ENCODE results near the gene CHRND. TPM values are rescaled to one million over a fixed set of nuclear protein-coding genes. Genes with fewer than 3 reads are reported as not detected.

Gene CHRND
- total RNA-seq, 4 donors from 2014 or later: 49.1 to 119 (median 81.1) TPM

DNA sequence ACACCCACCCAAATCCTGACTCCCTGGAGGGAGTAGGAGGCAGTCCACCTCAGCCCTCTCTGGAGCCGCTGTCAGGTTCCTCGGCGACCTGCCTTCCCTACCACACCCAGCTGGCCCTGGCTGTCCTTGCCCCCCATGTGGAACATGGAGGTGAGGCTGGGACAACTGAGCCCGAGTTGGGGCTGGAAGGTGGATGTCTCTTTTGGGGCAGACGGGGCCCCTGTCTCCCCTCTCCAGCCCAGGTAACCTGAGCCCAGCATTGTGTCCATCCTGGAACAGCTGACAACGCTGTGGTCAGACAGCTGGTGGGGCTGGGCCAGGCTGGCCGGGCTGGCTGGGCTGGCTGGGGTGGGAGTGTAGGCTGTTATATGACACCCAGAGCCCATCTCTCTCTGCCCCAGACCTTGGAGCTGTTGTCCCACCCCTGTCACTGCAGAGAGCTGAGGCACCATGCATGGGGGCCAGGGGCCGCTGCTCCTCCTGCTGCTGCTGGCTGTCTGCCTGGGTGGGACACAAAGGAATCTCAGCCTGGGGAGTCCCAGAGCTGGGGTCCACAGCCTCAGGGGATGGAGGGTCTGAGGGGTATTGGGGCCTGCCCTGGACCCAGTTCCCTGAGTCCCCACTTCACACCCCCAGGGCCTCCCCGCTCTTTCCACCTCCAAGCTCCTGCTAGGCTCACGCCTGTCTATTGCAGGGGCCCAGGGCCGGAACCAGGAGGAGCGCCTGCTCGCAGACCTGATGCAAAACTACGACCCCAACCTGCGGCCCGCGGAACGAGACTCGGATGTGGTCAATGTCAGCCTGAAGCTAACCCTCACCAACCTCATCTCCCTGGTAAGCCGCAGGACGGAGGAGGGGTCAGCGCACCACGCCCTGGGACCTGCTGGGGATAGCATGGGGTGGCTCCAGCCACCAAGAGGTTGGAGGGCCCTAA, 13.6 kb downstream of the CHRND start, which contains the start of gene CHRNG:
CHRNG (plus strand) TSS at position 395 of the 934 bp plus-strand sequence; CDS start at position 451, 56 bp downstream.
- peak within 1 kb of the TSS; percentile 37 to 88 (median 78) for H3K27ac ChIP-seq
- peaks cover 26 to 49% of the 10 kb centered on the region in 2 donors for H3K4me1 ChIP-seq
- ATAC-seq (peak; percentile 63), DNase-seq (peak; percentile 52 to 73)
- in situ Hi-C loops (cut with MboI; ENCODE audit: low sequenced_read_pairs in 4 of 4) (no loop called here), intact Hi-C loops (cut with DNase I; ENCODE audit: low total_unique reads) (no loop called here)
- H3K36me3 ChIP-seq: peaks cover 0 to 10% of the 10 kb centered on the region in 2 donors
- peak in 1 of 2 donors; percentile 57 for TF ChIP-seq POLR2A (IDR thresholded peaks at IDR 0.05)
- no peak for TF ChIP-seq CTCF (IDR thresholded peaks at IDR 0.05 in 4 of 5, conservative IDR thresholded peaks at IDR 0.05 in 1 of 5)
- peak within 1 kb of the TSS in 3 of 4 donors; percentile 40 to 44 (median 40) for H3K4me3 ChIP-seq
- no peaks in the 10 kb centered on the region for H3K9me3 ChIP-seq
- no peaks in the 10 kb centered on the region for H3K27me3 ChIP-seq

GRCh38 chr2:232540441-232541041, 14.6 kb downstream of the CHRND start:
- peak overlapping the region in 3 of 4 donors; percentile 69 to 88 (median 87) for H3K27ac ChIP-seq
- no peaks in the 10 kb centered on the region for H3K9me3 ChIP-seq
- no peak for ATAC-seq
- peak overlapping the region in 3 of 4 donors; percentile 40 to 44 (median 40) for H3K4me3 ChIP-seq
- intact Hi-C loops (cut with DNase I; ENCODE audit: low total_unique reads): no loop called here
- peaks cover 0 to under 1% of the 10 kb centered on the region in 2 donors for H3K36me3 ChIP-seq
- TF ChIP-seq POLR2A (IDR thresholded peaks at IDR 0.05): no peak
- TF ChIP-seq CTCF (IDR thresholded peaks at IDR 0.05 in 4 of 5, conservative IDR thresholded peaks at IDR 0.05 in 1 of 5): no peak
- in situ Hi-C loops (cut with MboI; ENCODE audit: low sequenced_read_pairs in 4 of 4): no loop called here
- DNase-seq: peak in 1 of 2 donors; percentile 46
- peaks cover 26 to 50% of the 10 kb centered on the region in 2 donors for H3K4me1 ChIP-seq
- no peaks in the 10 kb centered on the region for H3K27me3 ChIP-seq

DNA sequence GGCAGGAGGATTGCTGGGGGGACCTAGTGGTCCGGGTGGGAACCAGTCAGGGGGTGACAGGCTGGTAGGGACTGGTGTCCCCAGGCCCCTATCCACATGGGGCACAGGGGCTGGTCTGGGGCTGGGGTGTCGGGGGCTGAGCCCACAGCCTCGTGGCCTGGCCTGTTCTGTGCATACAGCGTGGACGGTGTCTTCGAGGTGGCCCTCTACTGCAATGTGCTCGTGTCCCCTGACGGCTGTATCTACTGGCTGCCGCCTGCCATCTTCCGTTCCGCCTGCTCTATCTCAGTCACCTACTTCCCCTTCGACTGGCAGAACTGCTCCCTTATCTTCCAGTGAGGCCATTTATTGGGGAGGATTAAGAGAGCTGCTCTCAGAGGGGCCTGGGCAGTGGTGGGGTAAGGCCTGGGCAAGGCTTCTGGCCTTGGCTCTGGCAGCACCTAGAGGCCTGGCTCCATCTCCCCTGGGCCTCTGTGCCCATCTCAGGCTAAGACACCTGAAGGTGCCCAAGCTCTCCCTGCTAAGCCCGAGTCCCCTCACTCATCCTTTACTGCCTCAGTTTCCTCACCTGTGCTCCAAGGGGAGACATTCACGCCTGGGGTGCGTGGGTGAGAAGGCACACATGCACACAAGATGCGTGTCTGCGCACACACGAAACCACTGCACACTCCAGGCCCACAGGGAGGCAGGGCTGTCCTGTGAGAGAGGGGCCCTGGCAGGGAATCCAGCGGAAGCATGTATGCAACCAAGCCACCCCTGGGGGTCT, 15.4 kb downstream of the CHRND start:
- Histone ChIP-seq H3K4me3 (no peak overlapping the region), H3K27me3 (no peaks in the 10 kb centered on the region), H3K36me3 (no peaks in the 10 kb centered on the region), H3K27ac (peak overlapping the region in 3 of 4 donors; percentile 69 to 88 (median 87)), H3K4me1 (peaks cover 26 to 52% of the 10 kb centered on the region in 2 donors), H3K9me3 (no peaks in the 10 kb centered on the region)
- DNase-seq (no peak), ATAC-seq (no peak)
- intact Hi-C loops (cut with DNase I; ENCODE audit: low total_unique reads) (no loop called here), in situ Hi-C loops (cut with MboI; ENCODE audit: low sequenced_read_pairs in 4 of 4) (no loop called here)
- TF ChIP-seq CTCF (IDR thresholded peaks at IDR 0.05 in 4 of 5, conservative IDR thresholded peaks at IDR 0.05 in 1 of 5) (no peak), POLR2A (IDR thresholded peaks at IDR 0.05) (no peak)

DNA sequence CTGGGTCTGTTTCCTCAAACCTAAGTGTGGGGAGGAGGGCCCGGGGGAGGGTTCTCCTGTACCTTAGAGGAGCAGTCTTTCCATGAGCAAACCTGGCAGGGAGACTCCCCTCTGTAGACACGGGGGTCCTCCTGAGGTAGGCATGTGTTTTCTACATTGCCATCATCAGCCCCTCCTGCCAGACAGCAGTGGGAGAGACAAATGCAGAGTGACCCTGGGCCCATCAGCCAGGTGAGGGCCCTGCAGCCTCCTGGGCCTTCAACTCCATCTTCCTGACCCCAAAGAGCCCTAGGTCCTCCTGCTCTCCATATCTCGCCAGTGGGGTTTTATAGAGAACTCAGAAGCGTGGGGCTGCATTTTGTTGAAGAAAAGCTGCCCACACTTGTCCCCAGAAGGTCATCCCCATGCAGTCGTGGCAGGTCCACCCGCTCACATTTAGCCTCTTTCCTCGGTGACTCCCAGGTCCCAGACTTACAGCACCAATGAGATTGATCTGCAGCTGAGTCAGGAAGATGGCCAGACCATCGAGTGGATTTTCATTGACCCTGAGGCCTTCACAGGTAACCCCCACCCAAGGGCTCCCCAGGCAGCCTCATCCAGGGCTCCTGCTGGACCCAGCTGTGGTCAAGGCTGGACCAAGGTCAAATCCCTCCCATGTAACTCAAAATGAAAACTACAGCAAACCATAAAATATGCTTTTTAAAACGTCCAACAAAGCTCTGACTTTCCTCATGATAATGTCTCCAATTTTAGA, 16.2 kb downstream of the CHRND start:
- no peak overlapping the region for H3K4me3 ChIP-seq

More for the DNA sequence above, 16.2 kb downstream of the CHRND start:
- in situ Hi-C loops (cut with MboI; ENCODE audit: low sequenced_read_pairs in 4 of 4) (no loop called here), intact Hi-C loops (cut with DNase I; ENCODE audit: low total_unique reads) (no loop called here)
- Histone ChIP-seq H3K9me3 (no peaks in the 10 kb centered on the region), H3K4me1 (peaks cover 24 to 45% of the 10 kb centered on the region in 2 donors), H3K36me3 (no peaks in the 10 kb centered on the region), H3K27ac (peak overlapping the region in 2 of 4 donors; percentile 87 to 88), H3K27me3 (no peaks in the 10 kb centered on the region)
- no peak for DNase-seq
- TF ChIP-seq CTCF (IDR thresholded peaks at IDR 0.05 in 4 of 5, conservative IDR thresholded peaks at IDR 0.05 in 1 of 5) (no peak), POLR2A (IDR thresholded peaks at IDR 0.05) (no peak)
- no peak for ATAC-seq
